Activated CD8-positive, alpha-beta memory T cell treated with anti-CD3 and anti-CD28 coated beads for 48 hours (primary cell): ENCODE data around the gene SLC17A7.
A peak's percentile ranks its signal among the peaks of the same experiment; 100 is the strongest.

Source experiments
- DNase-seq, 3 experiments: peaks; one replicate each; pipeline ENCODE4 v3.0.0-alpha.2; 2020; ENCODE audit warnings: low read depth in 2 of 3, low spot score in 2 of 3

SLC17A7 gene

GRCh38 chr19:49411681-49412326, 29.5 kb downstream of the SLC17A7 start:
- DNase-seq: no peak

- DNase-seq: no peak
These were observed 31.8 kb downstream of the SLC17A7 start for GRCh38 chr19:49409441-49410029.

- DNase-seq: no peak
These were observed 32.4 kb downstream of the SLC17A7 start for GRCh38 chr19:49408816-49409440.

- no peak for DNase-seq
These were observed 33.8 kb downstream of the SLC17A7 start for GRCh38 chr19:49407482-49408015.

GRCh38 chr19:49407079-49407478, 34.2 kb downstream of the SLC17A7 start:
- DNase-seq: no peak

GRCh38 chr19:49403404-49404187, 37.7 kb downstream of the SLC17A7 start:
- DNase-seq: no peak

GRCh38 chr19:49400029-49400428, 41.3 kb downstream of the SLC17A7 start:
- no peak for DNase-seq

- DNase-seq: no peak
These were observed 42.4 kb downstream of the SLC17A7 start for GRCh38 chr19:49398931-49399330.

GRCh38 chr19:49398001-49398615, 43.2 kb downstream of the SLC17A7 start:
- DNase-seq: no peak

GRCh38 chr19:49396738-49397505, 44.4 kb downstream of the SLC17A7 start:
- no peak for DNase-seq

GRCh38 chr19:49395581-49396407, 45.5 kb downstream of the SLC17A7 start:
- no peak for DNase-seq

GRCh38 chr19:49393881-49394280, 47.4 kb downstream of the SLC17A7 start:
- DNase-seq: no peak

- DNase-seq: peak; percentile 38 to 49 (median 43)
These were observed 49.5 kb downstream of the SLC17A7 start for GRCh38 chr19:49391581-49392399.

GRCh38 chr19:49390929-49391359, 50.4 kb downstream of the SLC17A7 start:
- DNase-seq: no peak

GRCh38 chr19:49390131-49390928, 51.0 kb downstream of the SLC17A7 start:
- DNase-seq: no peak

GRCh38 chr19:49389406-49389805, 51.9 kb downstream of the SLC17A7 start:
- no peak for DNase-seq

GRCh38 chr19:49387936-49388372, 53.4 kb downstream of the SLC17A7 start, which contains the start of gene KASH5:
Gene KASH5, plus strand, starts transcription at chr19:49388249. Its CDS starts 2,635 bp downstream, at chr19:49390884.
- DNase-seq: peak; percentile 57 to 75 (median 57)
